Peyer's patch (tissue), 4 donors: ENCODE data around the gene POLDIP2. TPM values are rescaled to one million over a fixed set of nuclear protein-coding genes. Genes with fewer than 3 reads are reported as not detected.

ENCODE experiments used
- DNase-seq, 3 donors: peaks; one replicate each; pipeline ENCODE4 v3.0.0-alpha.2; 2017 to 2019
- H3K27ac ChIP-seq, 4 donors: fragments of 200-600 bp; sonication (generic); one replicate each; pipeline ENCODE4 v1.5.1; 2016 to 2019
- H3K27me3 ChIP-seq, 2 donors: fragments of 200-600 bp; sonication (generic); one replicate each; pipeline ENCODE4 v1.5.1; 2019
- H3K36me3 ChIP-seq, 3 donors: fragments of 200-600 bp; sonication (generic); one replicate each; pipeline ENCODE4 v1.5.1; 2016 to 2019
- H3K4me1 ChIP-seq, 4 donors: fragments of 200-600 bp; sonication (generic); one replicate each; pipeline ENCODE4 v1.5.1; 2016 to 2019
- H3K4me3 ChIP-seq, 4 donors: fragments of 200-600 bp; sonication (generic); 1 replicate in 3 of 4; 2 replicates in 1 of 4; pipeline ENCODE4 v1.5.1; 2016 to 2019; ENCODE audit warnings: mild to moderate bottlenecking in 1 of 4
- H3K9me3 ChIP-seq, 4 donors: fragments of 200-600 bp; sonication (generic); one replicate each; pipeline ENCODE4 v1.5.1; 2016 to 2019; ENCODE audit warnings: mild to moderate bottlenecking in 1 of 4
- CTCF ChIP-seq, 6 experiments: fragments of 450-650 bp in 4 of 6; fragments of 200-600 bp in 2 of 6; sonication (generic) in 1 of 6; IDR thresholded peaks; one replicate each; pipeline ENCODE4 v1.5.1; 2017 to 2019; ENCODE audit warnings: antibody characterized with exemption in 6 of 6, mild to moderate bottlenecking in 3 of 6, moderate library complexity in 1 of 6
- POLR2A ChIP-seq, 2 donors: fragments of 450-650 bp; IDR thresholded peaks; one replicate each; pipeline ENCODE4 v1.5.1; 2017; ENCODE audit warnings: antibody characterized with exemption in 2 of 2, mild to moderate bottlenecking in 2 of 2, moderate library complexity in 2 of 2
- total RNA-seq, 4 donors: library from RNA; depleted of rRNA; stranded (reverse); fragments of >200 nt; gene quantifications; one replicate each; pipeline ENCODE4 v1.1.0, GENCODE V29; 2016

POLDIP2 gene
- total RNA-seq, 4 donors from 2014 or later, result 49.5 to 87.2 (median 79.0) TPM

- no peak for DNase-seq
- Histone ChIP-seq H3K9me3 (no peaks in the 10 kb centered on the region), H3K4me1 (peaks cover 0 to 18% (median 2%) of the 10 kb centered on the region in 4 donors), H3K36me3 (no peaks in the 10 kb centered on the region), H3K27me3 (no peaks in the 10 kb centered on the region), H3K4me3 (no peak overlapping the region), H3K27ac (peak overlapping the region in 1 of 4 donors; percentile 25)
- TF ChIP-seq CTCF (IDR thresholded peaks at IDR 0.05) (no peak), POLR2A (IDR thresholded peaks at IDR 0.05) (no peak)
Measured at GRCh38 chr17:28404007-28404406, 46.7 kb upstream of the POLDIP2 start.

- Histone ChIP-seq H3K4me1 (peaks cover 0 to 18% (median 2%) of the 10 kb centered on the region in 4 donors), H3K9me3 (no peaks in the 10 kb centered on the region), H3K27me3 (no peaks in the 10 kb centered on the region), H3K27ac (no peak overlapping the region), H3K36me3 (no peaks in the 10 kb centered on the region), H3K4me3 (no peak overlapping the region)
- no peak for TF ChIP-seq POLR2A (IDR thresholded peaks at IDR 0.05)
- no peak for TF ChIP-seq CTCF (IDR thresholded peaks at IDR 0.05)
- DNase-seq, result no peak
Measured at GRCh38 chr17:28402844-28403243, 45.5 kb upstream of the POLDIP2 start.

- no peak for TF ChIP-seq CTCF (IDR thresholded peaks at IDR 0.05)
- TF ChIP-seq POLR2A (IDR thresholded peaks at IDR 0.05), result no peak
- Histone ChIP-seq H3K27me3 (no peaks in the 10 kb centered on the region), H3K36me3 (no peaks in the 10 kb centered on the region), H3K9me3 (no peaks in the 10 kb centered on the region), H3K4me3 (no peak overlapping the region), H3K27ac (no peak overlapping the region), H3K4me1 (peaks cover 0 to 18% (median 2%) of the 10 kb centered on the region in 4 donors)
- DNase-seq, result no peak
Measured at GRCh38 chr17:28402224-28402630, 44.9 kb upstream of the POLDIP2 start.

GRCh38 chr17:28399808-28400207 is 42.5 kb upstream of the POLDIP2 start:
- H3K9me3 ChIP-seq, result no peaks in the 10 kb centered on the region
- no peak overlapping the region for H3K27ac ChIP-seq
- no peaks in the 10 kb centered on the region for H3K27me3 ChIP-seq
- no peak overlapping the region for H3K4me3 ChIP-seq
- peaks cover 0 to 13% (median 0%) of the 10 kb centered on the region in 3 donors for H3K36me3 ChIP-seq
- DNase-seq, result no peak
- TF ChIP-seq CTCF (IDR thresholded peaks at IDR 0.05), result no peak
- no peak for TF ChIP-seq POLR2A (IDR thresholded peaks at IDR 0.05)
- peaks cover 0 to 2% (median 0%) of the 10 kb centered on the region in 4 donors for H3K4me1 ChIP-seq

GRCh38 chr17:28398280-28398981 is 41.1 kb upstream of the POLDIP2 start:
- no peak for TF ChIP-seq CTCF (IDR thresholded peaks at IDR 0.05)
- TF ChIP-seq POLR2A (IDR thresholded peaks at IDR 0.05), result no peak
- H3K27ac ChIP-seq, result peak overlapping the region in 2 of 4 donors; percentile 17 to 56
- peak in 1 of 3 donors; percentile 54 for DNase-seq
- H3K36me3 ChIP-seq, result peaks cover 0 to 25% (median 0%) of the 10 kb centered on the region in 3 donors
- H3K9me3 ChIP-seq, result no peaks in the 10 kb centered on the region
- H3K4me1 ChIP-seq, result no peaks in the 10 kb centered on the region
- no peak overlapping the region for H3K4me3 ChIP-seq
- no peaks in the 10 kb centered on the region for H3K27me3 ChIP-seq
